Measurements from ENCODE around the gene ZSWIM2.

The ZSWIM2 gene

DNA sequence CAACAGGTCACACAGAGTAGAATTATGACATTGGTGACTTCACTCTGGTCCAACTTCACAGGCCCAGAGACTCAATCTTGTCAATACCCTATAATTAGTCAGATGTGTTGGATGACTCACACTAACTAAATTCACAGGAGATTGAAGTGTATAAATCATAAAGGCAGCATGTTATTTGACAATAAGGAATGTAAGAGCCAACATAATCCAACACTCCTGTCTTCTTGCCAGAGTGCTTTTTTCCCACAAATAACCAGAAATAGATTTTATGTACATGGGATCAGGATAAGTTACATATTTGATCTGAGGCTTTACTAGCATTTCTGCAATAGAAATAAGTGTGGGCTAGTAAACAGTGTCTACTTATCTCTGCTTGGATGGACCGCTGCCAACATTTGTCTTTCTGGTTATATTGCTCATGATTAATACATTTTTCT is 42.2 kb upstream of the ZSWIM2 start:
- H3K27me3 ChIP-seq (ENCODE audit: insufficient read depth, low read length, poor library complexity), result no peaks in the 10 kb centered on the region
- no peak overlapping the region for H3K27ac ChIP-seq (ENCODE audit: low read depth, low read length)
- H3K79me2 ChIP-seq (ENCODE audit: control insufficient read depth, insufficient read depth, low read length), result no peaks in the 10 kb centered on the region
- no peak for DNase-seq
- H2AK5ac ChIP-seq (ENCODE audit: low read length), result no peak overlapping the region
- H3K9ac ChIP-seq (ENCODE audit: low read length), result no peak overlapping the region
- H4K8ac ChIP-seq (ENCODE audit: low read depth, low read length), result no peak overlapping the region
- H3K79me1 ChIP-seq (ENCODE audit: low read length), result no peaks in the 10 kb centered on the region
- H3K4me2 ChIP-seq (ENCODE audit: low read length), result no peak overlapping the region
- H3K56ac ChIP-seq (ENCODE audit: low read length), result no peak overlapping the region
- H2BK5ac ChIP-seq (ENCODE audit: low read length), result no peak overlapping the region
- H2BK120ac ChIP-seq (ENCODE audit: low read depth, low read length), result no peak overlapping the region
- no peak overlapping the region for H2BK15ac ChIP-seq (replicated peaks; ENCODE audit: low read depth)
- WGBS (ENCODE audit: extremely low coverage, insufficient coverage, low lambda C conversion rate), result no CpG with 5 or more reads among the region's 1 CpG
- H3K4me1 ChIP-seq (ENCODE audit: control insufficient read depth, low read depth, low read length), result no peaks in the 10 kb centered on the region
- no peaks in the 10 kb centered on the region for H3K36me3 ChIP-seq (ENCODE audit: control insufficient read depth, insufficient read depth, low read length)
- H4K5ac ChIP-seq (ENCODE audit: low read length), result no peak overlapping the region
- H3K4me3 ChIP-seq (ENCODE audit: low read length), result no peak overlapping the region
- no peak overlapping the region for H3K18ac ChIP-seq (ENCODE audit: low read length)
- H3K23ac ChIP-seq (ENCODE audit: low read length), result no peak overlapping the region
- H3K4ac ChIP-seq (ENCODE audit: low read depth, low read length), result no peak overlapping the region

DNA sequence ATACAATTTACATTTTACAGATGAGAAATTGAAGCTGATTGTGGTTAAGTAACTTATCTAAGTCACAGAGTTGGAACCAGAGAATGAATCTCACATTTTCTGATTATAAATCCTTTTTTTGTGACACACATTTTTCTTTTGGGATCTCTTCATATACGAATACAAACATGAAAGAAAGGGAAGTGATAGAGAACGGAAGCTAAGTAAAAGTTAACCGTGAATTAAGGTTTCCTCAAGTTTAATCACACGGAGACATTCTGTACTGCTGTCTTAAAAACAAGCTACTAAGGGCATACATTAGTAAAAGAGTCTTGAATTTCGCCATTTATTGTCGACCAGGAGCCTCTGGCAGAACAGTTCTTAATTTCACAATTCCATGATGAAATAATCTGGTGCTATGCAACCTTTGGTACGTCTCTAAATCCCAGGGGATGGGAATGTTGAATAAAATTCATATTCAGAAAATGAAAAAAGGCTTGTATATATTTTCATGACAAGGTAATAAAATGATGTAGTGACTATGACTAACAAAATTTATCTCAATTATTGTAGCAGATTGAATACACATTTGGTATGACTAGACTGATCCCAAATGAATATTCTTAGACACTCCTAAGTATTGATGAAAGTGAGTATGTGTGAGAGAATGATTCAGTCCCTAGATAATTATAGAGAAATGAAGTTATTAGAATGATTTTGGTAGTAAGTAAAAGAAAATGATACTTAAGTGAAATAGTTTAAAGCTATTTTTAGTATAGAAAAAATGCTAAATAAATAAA is 40.3 kb upstream of the ZSWIM2 start:
- Histone ChIP-seq H2BK120ac (ENCODE audit: low read depth, low read length) (no peak overlapping the region), H3K27ac (ENCODE audit: low read depth, low read length) (no peak overlapping the region), H3K79me1 (ENCODE audit: low read length) (no peaks in the 10 kb centered on the region), H3K56ac (ENCODE audit: low read length) (no peak overlapping the region), H4K8ac (ENCODE audit: low read depth, low read length) (no peak overlapping the region), H3K27me3 (ENCODE audit: insufficient read depth, low read length, poor library complexity) (no peaks in the 10 kb centered on the region), H2AK5ac (ENCODE audit: low read length) (no peak overlapping the region), H3K79me2 (ENCODE audit: control insufficient read depth, insufficient read depth, low read length) (no peaks in the 10 kb centered on the region), H2BK15ac (replicated peaks; ENCODE audit: low read depth) (no peak overlapping the region), H3K23ac (ENCODE audit: low read length) (no peak overlapping the region), H3K4ac (ENCODE audit: low read depth, low read length) (no peak overlapping the region), H3K4me3 (ENCODE audit: low read length) (no peak overlapping the region), H2BK5ac (ENCODE audit: low read length) (no peak overlapping the region), H3K36me3 (ENCODE audit: control insufficient read depth, insufficient read depth, low read length) (no peaks in the 10 kb centered on the region), H3K4me1 (ENCODE audit: control insufficient read depth, low read depth, low read length) (no peaks in the 10 kb centered on the region), H3K9ac (ENCODE audit: low read length) (no peak overlapping the region), H3K4me2 (ENCODE audit: low read length) (no peak overlapping the region), H3K18ac (ENCODE audit: low read length) (no peak overlapping the region), H4K5ac (ENCODE audit: low read length) (no peak overlapping the region)
- no CpG with 5 or more reads among the region's 7 CpGs for WGBS (ENCODE audit: extremely low coverage, insufficient coverage, low lambda C conversion rate)
- DNase-seq, result no peak

DNA sequence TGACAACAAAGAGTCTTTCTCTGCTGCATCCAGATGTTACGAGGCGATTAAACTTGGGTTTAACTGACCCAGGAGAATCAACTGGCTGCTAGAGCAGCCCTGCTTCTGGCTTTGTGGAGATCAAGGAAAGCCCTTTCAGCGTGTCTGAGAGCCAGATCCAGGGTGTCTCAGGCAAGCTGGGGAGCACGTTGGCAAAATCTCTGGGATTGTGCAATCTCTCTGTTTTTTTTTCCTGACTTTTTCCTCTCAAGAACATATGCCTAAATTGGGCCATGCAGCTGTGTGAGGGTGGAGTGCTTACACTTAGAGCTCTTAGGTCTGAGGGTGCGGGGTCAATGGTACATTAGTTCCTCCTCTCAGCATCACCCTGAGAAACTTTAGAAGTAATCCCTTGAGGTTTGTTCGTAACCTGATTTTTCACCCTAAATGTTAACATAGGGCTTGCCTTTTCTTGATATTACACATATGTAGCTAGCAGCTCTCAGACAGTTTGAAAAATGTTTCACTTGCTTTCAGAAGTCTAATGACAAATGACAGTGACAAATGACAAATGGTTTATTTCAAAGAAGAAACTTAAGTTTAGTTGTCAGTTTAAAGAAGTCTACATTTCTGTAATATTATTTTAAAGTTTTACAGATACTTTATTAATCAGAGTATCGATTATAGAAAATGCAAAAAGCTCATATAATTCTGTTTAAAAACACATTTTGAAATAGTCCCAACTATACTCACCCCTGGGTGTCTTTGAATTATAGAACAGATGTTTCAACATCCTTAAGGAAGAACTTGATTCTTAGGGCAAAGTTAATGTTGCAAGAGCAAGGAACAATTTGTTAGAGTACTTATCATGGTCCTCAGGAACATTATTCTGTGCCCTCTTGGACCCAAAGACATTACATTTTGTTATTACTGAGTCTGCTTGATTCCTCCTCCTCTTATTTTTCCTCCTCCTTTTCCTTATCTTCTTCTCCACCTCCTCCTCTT is 38.4 kb upstream of the ZSWIM2 start:
- no peak overlapping the region for H3K23ac ChIP-seq (ENCODE audit: low read length)
- H3K4me1 ChIP-seq (ENCODE audit: control insufficient read depth, low read depth, low read length), result no peaks in the 10 kb centered on the region
- H3K27me3 ChIP-seq (ENCODE audit: insufficient read depth, low read length, poor library complexity), result no peaks in the 10 kb centered on the region
- H2AK5ac ChIP-seq (ENCODE audit: low read length), result no peak overlapping the region
- no peak overlapping the region for H3K9ac ChIP-seq (ENCODE audit: low read length)
- peak overlapping the region; percentile 56 for H3K18ac ChIP-seq (ENCODE audit: low read length)
- DNase-seq, result no peak
- H2BK120ac ChIP-seq (ENCODE audit: low read depth, low read length), result peak overlapping the region; percentile 45
- H4K8ac ChIP-seq (ENCODE audit: low read depth, low read length), result no peak overlapping the region
- no peak overlapping the region for H3K4me3 ChIP-seq (ENCODE audit: low read length)
- no peaks in the 10 kb centered on the region for H3K36me3 ChIP-seq (ENCODE audit: control insufficient read depth, insufficient read depth, low read length)
- H3K56ac ChIP-seq (ENCODE audit: low read length), result no peak overlapping the region
- no peak overlapping the region for H3K27ac ChIP-seq (ENCODE audit: low read depth, low read length)
- H4K5ac ChIP-seq (ENCODE audit: low read length), result no peak overlapping the region
- no peaks in the 10 kb centered on the region for H3K79me1 ChIP-seq (ENCODE audit: low read length)
- no peak overlapping the region for H3K4ac ChIP-seq (ENCODE audit: low read depth, low read length)
- H2BK5ac ChIP-seq (ENCODE audit: low read length), result no peak overlapping the region
- no peak overlapping the region for H3K4me2 ChIP-seq (ENCODE audit: low read length)
- no peaks in the 10 kb centered on the region for H3K79me2 ChIP-seq (ENCODE audit: control insufficient read depth, insufficient read depth, low read length)
- no CpG with 5 or more reads among the region's 7 CpGs for WGBS (ENCODE audit: extremely low coverage, insufficient coverage, low lambda C conversion rate)
- no peak overlapping the region for H2BK15ac ChIP-seq (replicated peaks; ENCODE audit: low read depth)

DNA sequence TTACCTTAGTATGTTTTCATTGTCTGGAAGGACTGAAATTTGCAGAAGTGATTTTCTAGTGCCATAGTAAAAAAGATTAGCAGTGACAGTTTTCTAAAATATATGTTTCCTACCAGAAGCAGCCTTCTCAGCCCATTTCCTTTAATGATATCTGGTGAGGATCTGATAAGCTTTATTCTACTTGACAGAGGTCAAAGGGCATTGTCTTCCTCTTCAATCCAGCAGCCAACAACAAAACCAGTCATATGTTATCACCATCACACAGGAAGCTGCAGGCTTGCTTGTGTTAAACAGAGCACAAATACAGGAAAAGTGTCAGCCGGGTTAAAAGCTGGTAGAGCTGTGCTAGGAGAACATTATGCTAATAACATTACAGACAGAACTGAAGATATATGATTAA is 35.6 kb upstream of the ZSWIM2 start:
- no peak overlapping the region for H3K27ac ChIP-seq (ENCODE audit: low read depth, low read length)
- DNase-seq, result peak; percentile 79
- H3K56ac ChIP-seq (ENCODE audit: low read length), result no peak overlapping the region
- H4K8ac ChIP-seq (ENCODE audit: low read depth, low read length), result no peak overlapping the region
- no peaks in the 10 kb centered on the region for H3K36me3 ChIP-seq (ENCODE audit: control insufficient read depth, insufficient read depth, low read length)
- H2BK120ac ChIP-seq (ENCODE audit: low read depth, low read length), result no peak overlapping the region
- H3K4me2 ChIP-seq (ENCODE audit: low read length), result no peak overlapping the region
- no peak overlapping the region for H3K23ac ChIP-seq (ENCODE audit: low read length)
- no peak overlapping the region for H3K9ac ChIP-seq (ENCODE audit: low read length)
- H2BK5ac ChIP-seq (ENCODE audit: low read length), result no peak overlapping the region
- no peaks in the 10 kb centered on the region for H3K27me3 ChIP-seq (ENCODE audit: insufficient read depth, low read length, poor library complexity)
- H3K4ac ChIP-seq (ENCODE audit: low read depth, low read length), result no peak overlapping the region
- H3K4me1 ChIP-seq (ENCODE audit: control insufficient read depth, low read depth, low read length), result no peaks in the 10 kb centered on the region
- H4K5ac ChIP-seq (ENCODE audit: low read length), result no peak overlapping the region
- H3K79me1 ChIP-seq (ENCODE audit: low read length), result no peaks in the 10 kb centered on the region
- H3K18ac ChIP-seq (ENCODE audit: low read length), result no peak overlapping the region
- H2AK5ac ChIP-seq (ENCODE audit: low read length), result no peak overlapping the region
- no peak overlapping the region for H3K4me3 ChIP-seq (ENCODE audit: low read length)
- no CpG with 5 or more reads among the region's 1 CpG for WGBS (ENCODE audit: extremely low coverage, insufficient coverage, low lambda C conversion rate)
- H2BK15ac ChIP-seq (replicated peaks; ENCODE audit: low read depth), result no peak overlapping the region
- H3K79me2 ChIP-seq (ENCODE audit: control insufficient read depth, insufficient read depth, low read length), result no peaks in the 10 kb centered on the region

DNA sequence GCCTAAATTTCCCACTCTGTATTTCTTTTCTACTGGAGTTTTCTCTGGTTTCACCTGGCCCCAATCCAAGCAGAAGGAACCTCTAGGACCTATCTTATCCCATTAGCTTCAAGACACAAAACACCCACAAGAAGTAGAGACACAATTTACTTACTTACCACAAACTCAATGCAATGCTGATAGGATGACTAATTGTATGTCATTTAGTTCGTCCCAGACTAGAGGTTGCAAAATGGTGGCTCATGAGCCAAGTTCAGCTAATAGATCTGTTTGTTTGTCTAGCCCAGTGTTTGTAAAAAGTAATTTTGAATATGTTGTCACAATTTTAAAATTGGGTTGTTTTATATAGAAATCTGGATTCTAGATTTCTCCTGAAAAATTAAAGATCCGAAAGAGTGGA is 34.7 kb upstream of the ZSWIM2 start:
- H3K4me1 ChIP-seq (ENCODE audit: control insufficient read depth, low read depth, low read length), result no peaks in the 10 kb centered on the region
- H4K5ac ChIP-seq (ENCODE audit: low read length), result no peak overlapping the region
- no peaks in the 10 kb centered on the region for H3K79me1 ChIP-seq (ENCODE audit: low read length)
- H3K79me2 ChIP-seq (ENCODE audit: control insufficient read depth, insufficient read depth, low read length), result no peaks in the 10 kb centered on the region
- no peak overlapping the region for H3K18ac ChIP-seq (ENCODE audit: low read length)
- H3K27ac ChIP-seq (ENCODE audit: low read depth, low read length), result no peak overlapping the region
- no peak overlapping the region for H3K9ac ChIP-seq (ENCODE audit: low read length)
- H3K23ac ChIP-seq (ENCODE audit: low read length), result no peak overlapping the region
- H2BK15ac ChIP-seq (replicated peaks; ENCODE audit: low read depth), result no peak overlapping the region
- DNase-seq, result no peak
- no peak overlapping the region for H4K8ac ChIP-seq (ENCODE audit: low read depth, low read length)
- no CpG with 5 or more reads among the region's 2 CpGs for WGBS (ENCODE audit: extremely low coverage, insufficient coverage, low lambda C conversion rate)
- no peak overlapping the region for H3K4me2 ChIP-seq (ENCODE audit: low read length)
- H2BK5ac ChIP-seq (ENCODE audit: low read length), result no peak overlapping the region
- no peaks in the 10 kb centered on the region for H3K36me3 ChIP-seq (ENCODE audit: control insufficient read depth, insufficient read depth, low read length)
- no peaks in the 10 kb centered on the region for H3K27me3 ChIP-seq (ENCODE audit: insufficient read depth, low read length, poor library complexity)
- H2AK5ac ChIP-seq (ENCODE audit: low read length), result no peak overlapping the region
- no peak overlapping the region for H2BK120ac ChIP-seq (ENCODE audit: low read depth, low read length)
- H3K4ac ChIP-seq (ENCODE audit: low read depth, low read length), result no peak overlapping the region
- H3K56ac ChIP-seq (ENCODE audit: low read length), result no peak overlapping the region
- H3K4me3 ChIP-seq (ENCODE audit: low read length), result no peak overlapping the region
